IPS-20b (cell line): ENCODE data around the gene PKN1.

ENCODE experiments used
- H3K27ac ChIP-seq: one replicate; pipeline ENCODE4 v1.5.1; 2013; ENCODE audit warnings: low read length
- H3K27me3 ChIP-seq: 2 replicates; pipeline ENCODE4 v1.6.1; 2013; ENCODE audit warnings: mild to moderate bottlenecking, low read length, inconsistent platforms; ENCODE audit not compliant: insufficient read depth
- H3K36me3 ChIP-seq: 2 replicates; pipeline ENCODE4 v1.6.1; 2013; ENCODE audit warnings: low read depth, mild to moderate bottlenecking, inconsistent platforms, low read length, moderate library complexity; ENCODE audit not compliant: insufficient read depth
- H3K4me1 ChIP-seq: 2 replicates; pipeline ENCODE4 v1.6.1; 2013; ENCODE audit warnings: mild to moderate bottlenecking, control low read depth, inconsistent platforms, low read length, moderate library complexity; ENCODE audit not compliant: insufficient read depth
- H3K4me3 ChIP-seq: 2 replicates; pipeline ENCODE4 v1.5.1; 2013; ENCODE audit warnings: mild to moderate bottlenecking, low read length, inconsistent platforms
- H3K9ac ChIP-seq: 2 replicates; pipeline ENCODE4 v1.6.1; 2013; ENCODE audit warnings: low read depth, mild to moderate bottlenecking, inconsistent platforms, low read length, moderate library complexity
- H3K9me3 ChIP-seq: 2 replicates; pipeline ENCODE4 v1.6.1; 2013; ENCODE audit warnings: mild to moderate bottlenecking, low read depth, low read length, inconsistent platforms; ENCODE audit not compliant: insufficient read depth

PKN1 gene

DNA sequence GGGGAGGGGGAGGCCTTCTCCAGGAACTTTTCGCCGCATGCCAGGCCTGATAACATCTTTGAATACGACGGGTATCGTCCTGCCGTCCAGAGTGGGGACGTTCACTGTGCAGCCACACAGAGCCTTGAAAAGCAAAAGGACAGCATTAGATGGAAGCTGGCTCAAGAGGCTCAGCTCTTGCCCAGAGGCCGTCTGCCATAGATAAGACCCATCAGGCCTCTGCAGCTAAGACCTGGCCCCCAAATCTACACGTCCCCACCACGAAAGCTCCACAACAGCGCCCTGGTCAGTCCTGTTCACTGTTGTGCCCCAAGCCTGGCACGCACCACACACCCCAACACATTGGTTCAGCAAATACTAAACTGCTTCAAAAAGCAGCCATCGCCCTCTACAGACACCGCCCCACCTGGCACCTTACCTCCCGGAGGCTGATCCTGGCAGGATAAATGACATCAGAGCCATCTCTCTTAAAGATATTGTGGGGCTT, 83.0 kb downstream of the PKN1 start:
- Histone ChIP-seq H3K4me1 (peaks cover 10% of the 10 kb centered on the region), H3K27ac (no peak overlapping the region), H3K9me3 (no peaks in the 10 kb centered on the region), H3K36me3 (peaks cover 33% of the 10 kb centered on the region), H3K4me3 (peak overlapping the region; percentile 78), H3K9ac (no peak overlapping the region), H3K27me3 (no peaks in the 10 kb centered on the region)

DNA sequence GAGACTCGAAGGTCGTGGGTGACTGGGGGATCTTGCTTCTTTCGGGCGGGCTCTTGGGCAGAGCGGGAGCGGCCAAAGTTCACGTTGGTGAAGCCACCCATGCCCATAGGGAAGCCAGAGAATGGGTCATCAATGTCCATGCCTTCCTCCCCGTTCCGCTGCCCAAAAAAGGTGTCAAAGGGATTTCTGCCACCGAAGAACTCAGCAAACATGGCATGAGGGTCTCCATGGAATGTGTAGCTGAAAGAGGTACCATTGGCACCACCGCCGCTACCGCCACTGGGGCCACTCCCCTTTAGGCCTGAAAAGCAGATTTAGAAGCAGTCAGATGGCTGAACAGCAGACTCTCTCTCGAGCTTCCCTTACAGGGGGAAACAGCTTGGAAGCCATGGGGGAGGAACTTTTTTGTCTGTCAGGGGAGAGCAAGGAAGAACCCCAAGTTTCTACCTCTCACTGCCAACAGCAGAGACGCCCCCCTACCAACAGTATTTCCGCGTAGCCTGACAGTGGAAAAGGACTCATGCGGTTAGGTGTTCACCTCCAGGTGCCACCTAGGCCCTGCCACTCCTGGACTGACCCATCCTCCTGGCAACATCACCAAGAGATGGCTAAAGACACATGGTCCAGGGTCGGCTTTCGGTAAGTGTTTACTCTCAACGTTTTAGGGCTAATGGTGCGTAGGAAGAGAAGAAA, 83.8 kb downstream of the PKN1 start:
- peaks cover 33% of the 10 kb centered on the region for H3K36me3 ChIP-seq
- H3K27me3 ChIP-seq: no peaks in the 10 kb centered on the region
- H3K9me3 ChIP-seq: no peaks in the 10 kb centered on the region
- H3K4me3 ChIP-seq: peak overlapping the region; percentile 78
- H3K27ac ChIP-seq: no peak overlapping the region
- peak overlapping the region; percentile 90; the same call in 1 of the 2 replicates for H3K9ac ChIP-seq
- H3K4me1 ChIP-seq: peaks cover 10% of the 10 kb centered on the region

DNA sequence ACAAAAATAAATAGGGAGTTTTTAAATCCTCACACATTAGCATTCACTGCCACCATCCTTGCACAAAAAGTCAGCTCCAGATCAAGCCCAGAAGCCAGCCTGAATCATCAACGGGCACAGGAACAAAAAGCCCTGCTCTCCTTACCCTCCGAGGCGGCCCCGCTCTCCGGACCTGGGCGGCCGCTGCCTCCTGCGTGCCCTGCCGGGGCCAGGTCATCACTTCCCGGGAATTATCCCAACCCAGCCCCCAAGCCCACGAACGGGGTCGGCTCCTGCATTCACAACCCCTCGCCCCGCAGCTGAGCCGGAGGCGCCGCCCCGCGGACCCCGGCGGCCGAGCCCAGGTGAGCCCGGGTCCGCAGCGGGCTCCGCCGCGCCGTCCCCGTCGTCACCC, 84.3 kb downstream of the PKN1 start:
- peaks cover 10% of the 10 kb centered on the region for H3K4me1 ChIP-seq
- H3K9me3 ChIP-seq: no peaks in the 10 kb centered on the region
- peaks cover 33% of the 10 kb centered on the region for H3K36me3 ChIP-seq
- H3K9ac ChIP-seq: peak overlapping the region; percentile 90; the same call in 1 of the 2 replicates
- H3K4me3 ChIP-seq: peak overlapping the region; percentile 78
- H3K27me3 ChIP-seq: no peaks in the 10 kb centered on the region
- H3K27ac ChIP-seq: peak overlapping the region; percentile 61

DNA sequence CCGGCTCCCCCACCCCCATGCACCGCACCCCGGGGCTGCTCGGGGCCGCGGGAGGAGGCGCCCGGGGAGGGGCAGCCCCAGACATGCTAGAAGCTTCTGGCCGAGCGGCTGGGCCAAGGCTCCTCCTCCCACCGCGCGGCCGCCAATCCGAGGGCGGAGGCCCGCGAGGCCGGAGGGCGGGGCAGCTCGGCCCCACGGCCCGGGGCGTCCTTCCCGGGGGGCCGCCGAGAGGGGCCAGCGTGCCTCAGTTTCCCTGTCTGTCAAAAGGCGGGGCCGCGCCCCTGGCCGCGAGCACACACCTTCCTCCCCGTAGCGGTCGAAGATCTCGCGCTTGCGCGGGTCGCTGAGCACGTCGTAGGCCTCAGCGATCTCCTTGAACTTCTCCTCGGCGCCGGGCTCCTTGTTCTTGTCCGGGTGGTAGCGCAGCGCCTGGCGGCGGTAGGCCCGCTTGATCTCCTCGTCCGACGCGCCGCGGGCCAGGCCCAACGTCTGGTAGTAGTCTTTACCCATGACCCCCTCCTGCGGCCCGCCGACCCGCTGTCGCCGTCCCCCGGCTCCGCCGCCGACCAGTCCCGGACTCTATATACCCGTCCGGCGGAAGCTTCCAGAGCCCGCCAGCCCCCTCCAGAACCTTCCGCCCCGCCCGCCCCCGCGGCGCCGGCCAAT, 84.9 kb downstream of the PKN1 start, which contains the start of gene DNAJB1:
DNAJB1 (minus strand) TSS at position 558 of the 666 bp plus-strand sequence; CDS start at position 510, 48 bp downstream.
- peak within 1 kb of the TSS; percentile 90 for H3K9ac ChIP-seq
- peaks cover 10% of the 10 kb centered on the region for H3K4me1 ChIP-seq
- peaks cover 33% of the 10 kb centered on the region for H3K36me3 ChIP-seq
- H3K4me3 ChIP-seq: peak within 1 kb of the TSS; percentile 78
- no peaks in the 10 kb centered on the region for H3K9me3 ChIP-seq
- no peaks in the 10 kb centered on the region for H3K27me3 ChIP-seq
- peak within 1 kb of the TSS; percentile 61 for H3K27ac ChIP-seq

DNA sequence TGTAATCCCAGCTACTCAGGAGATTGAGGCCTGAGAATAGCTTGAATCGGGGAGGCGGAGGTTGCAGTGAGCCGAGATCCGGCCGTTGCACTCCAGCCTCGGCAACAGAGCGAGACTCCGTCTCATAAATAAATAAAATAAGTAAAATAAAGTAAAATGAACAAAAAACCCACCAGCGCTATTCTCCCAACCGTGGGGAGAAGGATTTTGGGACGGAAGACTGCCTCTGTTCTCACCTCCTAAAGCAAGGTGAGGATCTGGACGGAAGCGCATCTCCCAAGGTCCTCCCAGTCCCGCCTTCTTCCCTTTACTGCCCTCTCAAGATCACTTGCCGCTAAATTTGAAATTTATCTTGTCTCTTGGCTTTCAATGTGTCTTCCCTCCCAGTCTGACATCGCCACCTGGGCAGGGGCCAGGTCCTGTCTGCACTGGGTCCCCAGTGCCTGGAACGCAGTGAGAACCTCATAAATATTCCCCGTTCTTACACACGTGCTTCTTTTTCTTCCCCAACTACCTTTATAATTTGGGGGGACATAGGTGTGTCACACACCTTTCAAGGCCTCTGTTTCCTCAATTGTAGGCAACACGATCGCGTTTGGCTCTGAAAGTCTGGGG, 86.2 kb downstream of the PKN1 start:
- no peak overlapping the region for H3K9ac ChIP-seq
- no peak overlapping the region for H3K4me3 ChIP-seq
- peaks cover 26% of the 10 kb centered on the region for H3K36me3 ChIP-seq
- peaks cover 10% of the 10 kb centered on the region for H3K4me1 ChIP-seq
- H3K9me3 ChIP-seq: no peaks in the 10 kb centered on the region
- no peaks in the 10 kb centered on the region for H3K27me3 ChIP-seq
- H3K27ac ChIP-seq: no peak overlapping the region

DNA sequence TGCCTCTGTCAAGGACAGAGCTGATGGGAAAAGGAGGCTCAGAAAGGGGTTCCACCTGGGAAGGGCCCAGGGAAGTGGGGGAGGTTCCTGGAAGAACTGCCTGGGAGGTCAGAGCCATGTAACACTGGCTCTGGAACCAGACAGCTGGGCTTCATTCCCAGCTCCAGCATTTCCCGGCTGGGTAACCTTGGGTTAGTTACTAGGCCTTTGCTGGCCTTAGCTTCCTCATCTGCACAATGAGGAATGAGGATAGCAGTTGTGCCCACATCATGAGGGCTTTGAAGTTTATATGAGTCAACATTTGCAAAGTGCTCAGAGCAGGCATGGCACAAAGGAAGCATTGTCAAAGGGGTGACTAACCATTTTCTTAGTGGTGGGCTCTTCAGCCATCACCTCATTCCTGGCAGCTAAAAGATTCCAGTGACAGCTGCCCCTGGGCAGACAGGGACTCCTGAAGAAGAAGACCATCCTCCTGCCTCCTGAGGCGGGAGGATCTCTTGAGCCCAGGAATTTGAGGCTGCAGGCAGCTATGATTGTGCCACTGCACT, 86.8 kb downstream of the PKN1 start:
- Histone ChIP-seq H3K36me3 (peaks cover 21% of the 10 kb centered on the region), H3K4me1 (peaks cover 10% of the 10 kb centered on the region), H3K27ac (no peak overlapping the region), H3K9me3 (no peaks in the 10 kb centered on the region), H3K27me3 (no peaks in the 10 kb centered on the region), H3K9ac (no peak overlapping the region), H3K4me3 (no peak overlapping the region)

DNA sequence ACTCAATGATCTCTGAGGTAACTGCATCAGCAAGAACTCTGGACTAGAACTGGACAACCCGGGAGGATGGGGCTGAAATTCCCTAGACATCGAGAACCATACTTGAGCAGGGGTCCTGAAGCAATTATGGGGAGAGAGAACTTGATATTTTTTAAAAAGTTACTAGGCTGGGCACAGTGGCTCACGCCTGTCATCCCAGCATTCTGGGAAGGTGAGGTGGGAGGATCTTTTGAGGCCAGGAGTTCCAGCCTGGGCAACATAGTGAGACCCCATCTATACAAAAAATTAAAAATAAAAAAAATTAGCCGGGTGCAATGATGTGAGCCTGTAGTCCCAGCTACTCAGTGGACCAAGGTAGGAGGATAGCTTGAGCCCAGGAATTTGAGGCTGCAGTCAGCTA, 87.4 kb downstream of the PKN1 start:
- H3K4me1 ChIP-seq: peaks cover 10% of the 10 kb centered on the region
- H3K27me3 ChIP-seq: no peaks in the 10 kb centered on the region
- H3K9me3 ChIP-seq: no peaks in the 10 kb centered on the region
- peaks cover 14% of the 10 kb centered on the region for H3K36me3 ChIP-seq
- H3K4me3 ChIP-seq: no peak overlapping the region
- H3K9ac ChIP-seq: no peak overlapping the region
- H3K27ac ChIP-seq: no peak overlapping the region
